ENCODE measurements around the gene IL11RA.

DNA sequence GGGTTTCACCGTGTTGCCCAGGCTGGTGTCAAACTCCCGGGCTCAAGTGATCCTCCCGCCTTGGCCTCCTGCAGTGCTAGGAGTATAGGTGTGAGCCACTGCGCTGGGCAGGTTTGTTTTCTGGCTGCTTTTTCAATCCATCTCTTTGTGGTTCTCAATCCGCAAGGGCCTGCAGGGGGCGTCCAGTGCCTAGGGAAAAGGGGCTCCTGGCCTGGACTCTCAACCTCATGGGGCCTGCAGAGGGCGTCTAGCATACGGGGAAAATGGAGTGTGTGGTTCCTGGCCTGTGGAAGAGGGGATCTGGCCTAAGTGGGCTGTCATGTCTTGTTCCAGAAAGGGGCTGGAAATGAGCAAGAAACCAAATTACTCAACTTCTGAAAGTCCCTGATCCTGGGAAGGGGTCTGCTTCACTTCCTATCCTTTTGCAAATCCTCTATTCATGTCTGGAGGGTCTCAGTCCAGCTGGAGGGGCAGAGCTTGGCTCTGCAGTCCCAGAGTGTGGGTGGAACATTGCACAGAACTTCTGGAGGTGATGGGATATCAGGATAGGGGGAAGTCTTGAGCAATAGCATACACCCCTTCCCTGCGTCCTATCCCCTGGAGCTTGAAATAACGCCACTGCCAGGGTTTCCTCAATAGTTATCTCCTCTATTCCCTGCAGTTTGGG lies 23.2 kb downstream of the IL11RA start:
- TF ChIP-seq TAF1 (IDR thresholded peaks at IDR 0.05; ENCODE audit: borderline replicate concordance, insufficient read depth, low read length) (no peak), POLR2AphosphoS5 (IDR thresholded peaks at IDR 0.05; ENCODE audit: low read depth, low read length) (no peak), SIN3A (IDR thresholded peaks at IDR 0.05; ENCODE audit: borderline replicate concordance, insufficient read depth, low read length) (no peak)
